Smooth muscle cell (in vitro differentiated cells): ENCODE data around the gene CHN1. TPM values are rescaled to one million over a fixed set of nuclear protein-coding genes. Genes with fewer than 3 reads are reported as not detected.
A peak's percentile ranks its signal among the peaks of the same experiment; 100 is the strongest.

Experiments used
- DNase-seq: peaks from one replicate; lab custom pipeline; 2025; ENCODE audit not compliant: unreplicated experiment; lab: John Stamatoyannopoulos, UW
- H2AFZ ChIP-seq: fragments of 200-600 bp; sonication (generic); 2 replicates; pipeline ENCODE4 v1.6.0; 2016; ENCODE audit warnings: antibody characterized with exemption, low read depth, mild to moderate bottlenecking
- H3F3A ChIP-seq: fragments of 200-600 bp; sonication (generic); 2 replicates; pipeline ENCODE4 v1.6.0; 2017; ENCODE audit warnings: antibody characterized with exemption, low read depth
- H3K27ac ChIP-seq: fragments of 200-600 bp; sonication (generic); 2 replicates; pipeline ENCODE4 v1.5.1; 2016; ENCODE audit warnings: low read depth, mild to moderate bottlenecking
- H3K27me3 ChIP-seq: fragments of 200-600 bp; sonication (generic); 2 replicates; pipeline ENCODE4 v1.6.1; 2016; ENCODE audit warnings: low read depth, mild to moderate bottlenecking
- H3K36me3 ChIP-seq: fragments of 200-600 bp; sonication (generic); 2 replicates; pipeline ENCODE4 v1.5.1; 2016; ENCODE audit warnings: low read depth
- H3K4me1 ChIP-seq: fragments of 200-600 bp; sonication (generic); 2 replicates; pipeline ENCODE4 v1.5.1; 2016; ENCODE audit warnings: low read depth
- H3K4me2 ChIP-seq: fragments of 200-600 bp; sonication (generic); 2 replicates; pipeline ENCODE4 v1.6.0; 2016; ENCODE audit warnings: mild to moderate bottlenecking
- H3K4me3 ChIP-seq: fragments of 200-600 bp; sonication (generic); 2 replicates; pipeline ENCODE4 v1.5.1; 2016; ENCODE audit warnings: mild to moderate bottlenecking
- H3K79me2 ChIP-seq: fragments of 200-600 bp; sonication (generic); 2 replicates; pipeline ENCODE4 v1.6.0; 2016; ENCODE audit warnings: low read depth, mild to moderate bottlenecking
- H3K9ac ChIP-seq: fragments of 200-600 bp; sonication (generic); 2 replicates; pipeline ENCODE4 v1.6.0; 2016; ENCODE audit warnings: low read depth
- H3K9me3 ChIP-seq: fragments of 200-600 bp; sonication (generic); replicated peaks from 2 replicates; pipeline ENCODE4 v1.5.1; 2016; ENCODE audit warnings: low read depth
- H4K20me1 ChIP-seq: fragments of 200-600 bp; sonication (generic); 2 replicates; pipeline ENCODE4 v1.6.0; 2016; ENCODE audit warnings: low read depth
- WGBS: methylation state at CpG from one replicate; pipeline ENCODE4 v1.1.7; 2016; ENCODE audit warnings: low lambda C conversion rate; 5-methylcytosine and 5-hydroxymethylcytosine counted together
- polyA plus RNA-seq: library from polyadenylated mRNA; unstranded; fragments of >200 nt; fragmentation: Nextera tagmentation; extraction: Ambion mirVana; gene quantifications from 2 replicates; pipeline ENCODE4 v1.2.1, GENCODE V29; 2016
- total RNA-seq: library from RNA; depleted of rRNA; stranded (reverse); fragments of >200 nt; gene quantifications from 2 replicates; pipeline ENCODE4 v1.2.3, GENCODE V29; 2014
- TF ChIP-seq, protein P1 (sequence below): fragments of 200-600 bp; sonication (generic); IDR thresholded peaks from 2 replicates; pipeline ENCODE4 v1.5.1; 2017; ENCODE audit warnings: borderline replicate concordance, mild to moderate bottlenecking, antibody characterized with exemption; ENCODE audit not compliant: insufficient read depth, poor library complexity, severe bottlenecking

Gene CHN1
- total and polyA plus RNA-seq, 2 experiments from 2014 or later, result 33.5 to 44.8 TPM

- no peak overlapping the region for H3K27ac ChIP-seq
- no peaks in the 10 kb centered on the region for H4K20me1 ChIP-seq
- no peak for DNase-seq
- no peaks in the 10 kb centered on the region for H3K36me3 ChIP-seq
- peaks cover 2% of the 10 kb centered on the region for H3F3A ChIP-seq
- no peaks in the 10 kb centered on the region for H3K9me3 ChIP-seq
- no peaks in the 10 kb centered on the region for H3K27me3 ChIP-seq
- H2AFZ ChIP-seq, result no peak overlapping the region
- H3K4me2 ChIP-seq, result no peak overlapping the region
- H3K4me3 ChIP-seq, result no peak overlapping the region
- 77% methylated on average over 6 of the region's 6 CpGs for WGBS
- TF ChIP-seq, protein P1, sequence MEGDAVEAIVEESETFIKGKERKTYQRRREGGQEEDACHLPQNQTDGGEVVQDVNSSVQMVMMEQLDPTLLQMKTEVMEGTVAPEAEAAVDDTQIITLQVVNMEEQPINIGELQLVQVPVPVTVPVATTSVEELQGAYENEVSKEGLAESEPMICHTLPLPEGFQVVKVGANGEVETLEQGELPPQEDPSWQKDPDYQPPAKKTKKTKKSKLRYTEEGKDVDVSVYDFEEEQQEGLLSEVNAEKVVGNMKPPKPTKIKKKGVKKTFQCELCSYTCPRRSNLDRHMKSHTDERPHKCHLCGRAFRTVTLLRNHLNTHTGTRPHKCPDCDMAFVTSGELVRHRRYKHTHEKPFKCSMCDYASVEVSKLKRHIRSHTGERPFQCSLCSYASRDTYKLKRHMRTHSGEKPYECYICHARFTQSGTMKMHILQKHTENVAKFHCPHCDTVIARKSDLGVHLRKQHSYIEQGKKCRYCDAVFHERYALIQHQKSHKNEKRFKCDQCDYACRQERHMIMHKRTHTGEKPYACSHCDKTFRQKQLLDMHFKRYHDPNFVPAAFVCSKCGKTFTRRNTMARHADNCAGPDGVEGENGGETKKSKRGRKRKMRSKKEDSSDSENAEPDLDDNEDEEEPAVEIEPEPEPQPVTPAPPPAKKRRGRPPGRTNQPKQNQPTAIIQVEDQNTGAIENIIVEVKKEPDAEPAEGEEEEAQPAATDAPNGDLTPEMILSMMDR, result peak; percentile 41
- no peak overlapping the region for H3K9ac ChIP-seq
- H3K79me2 ChIP-seq, result no peaks in the 10 kb centered on the region
- peaks cover 48% of the 10 kb centered on the region for H3K4me1 ChIP-seq
Observed at GRCh38 chr2:174776223-174776622, 229.0 kb downstream of the CHN1 start.

- Histone ChIP-seq H3K36me3 (no peaks in the 10 kb centered on the region), H3K4me1 (peaks cover 50% of the 10 kb centered on the region), H3K27ac (no peak overlapping the region), H3K4me3 (no peak overlapping the region), H3K27me3 (no peaks in the 10 kb centered on the region), H3F3A (peaks cover 6% of the 10 kb centered on the region), H4K20me1 (no peaks in the 10 kb centered on the region), H3K4me2 (no peak overlapping the region), H2AFZ (no peak overlapping the region), H3K9me3 (no peaks in the 10 kb centered on the region), H3K79me2 (no peaks in the 10 kb centered on the region), H3K9ac (no peak overlapping the region)
- WGBS, result 85% methylated on average over 5 of the region's 5 CpGs
- no peak for DNase-seq
- TF ChIP-seq, protein P1, result no peak
Observed at GRCh38 chr2:174775571-174775980, 229.6 kb downstream of the CHN1 start.

DNA sequence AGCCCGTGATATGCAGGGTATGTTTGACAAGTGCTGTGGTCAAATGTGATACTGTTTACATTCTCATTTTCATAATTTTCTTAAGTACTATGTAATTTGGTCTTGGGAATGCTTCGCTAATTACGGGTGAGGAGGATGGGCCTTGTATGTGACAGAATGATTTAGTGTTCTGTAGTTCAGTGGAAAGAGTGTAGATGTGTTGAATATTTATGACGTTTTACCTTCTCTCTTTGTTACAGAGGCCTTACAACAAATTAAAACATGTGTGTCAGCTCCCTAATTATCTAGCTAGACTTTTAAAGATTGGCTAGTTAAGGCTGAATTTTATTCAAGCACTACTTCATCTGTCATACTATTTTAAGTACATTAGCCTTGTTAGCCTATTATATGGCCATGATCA is 230.3 kb downstream of the CHN1 start:
- no peak overlapping the region for H3K27ac ChIP-seq
- peaks cover 43% of the 10 kb centered on the region for H3K4me1 ChIP-seq
- TF ChIP-seq, protein P1, result no peak
- H3K4me3 ChIP-seq, result no peak overlapping the region
- H3K36me3 ChIP-seq, result no peaks in the 10 kb centered on the region
- no peaks in the 10 kb centered on the region for H3K9me3 ChIP-seq
- H4K20me1 ChIP-seq, result no peaks in the 10 kb centered on the region
- no peaks in the 10 kb centered on the region for H3K79me2 ChIP-seq
- H3K9ac ChIP-seq, result no peak overlapping the region
- WGBS, result 82% methylated on average over 4 of the region's 4 CpGs
- H2AFZ ChIP-seq, result no peak overlapping the region
- no peaks in the 10 kb centered on the region for H3K27me3 ChIP-seq
- peaks cover 6% of the 10 kb centered on the region for H3F3A ChIP-seq
- no peak for DNase-seq
- H3K4me2 ChIP-seq, result no peak overlapping the region

- Histone ChIP-seq H3K4me3 (no peak overlapping the region), H3K27me3 (no peaks in the 10 kb centered on the region), H3F3A (peaks cover 6% of the 10 kb centered on the region), H2AFZ (peak overlapping the region; percentile 70), H3K4me2 (no peak overlapping the region), H3K27ac (no peak overlapping the region), H3K9me3 (no peaks in the 10 kb centered on the region), H3K36me3 (no peaks in the 10 kb centered on the region), H3K79me2 (no peaks in the 10 kb centered on the region), H3K9ac (no peak overlapping the region), H3K4me1 (peaks cover 34% of the 10 kb centered on the region), H4K20me1 (no peaks in the 10 kb centered on the region)
- no peak for DNase-seq
- WGBS, result 83% methylated on average over 2 of the region's 2 CpGs
- TF ChIP-seq, protein P1, result no peak
Observed at GRCh38 chr2:174773215-174773614, 232.0 kb downstream of the CHN1 start.
